ENCODE data around the gene GLP1R. TPM values are rescaled to one million over a fixed set of nuclear protein-coding genes. Genes with fewer than 3 reads are reported as not detected.

GLP1R gene
- total and polyA plus RNA-seq, 2 of the 4 experiments (the other 2 are of a cell fraction): not detected

- no peak overlapping the region for H4K91ac ChIP-seq (ENCODE audit: insufficient read depth, low read depth, low read length)
- no peak overlapping the region for H2AFZ ChIP-seq (replicated peaks; ENCODE audit: low read length, poor library complexity)
- H4K5ac ChIP-seq (ENCODE audit: low read depth, low read length): no peak overlapping the region
- intact Hi-C loops (cut with micrococcal nuclease): no loop called here
- BruUV-seq (replicated peaks): no TSS peak
- H3K9me3 ChIP-seq (ENCODE audit: control insufficient read depth, insufficient read depth, low read length): no peaks in the 10 kb centered on the region
- no peaks in the 10 kb centered on the region for H3K4me1 ChIP-seq (ENCODE audit: control insufficient read depth, insufficient read depth, low read length)
- H4K20me1 ChIP-seq (ENCODE audit: insufficient read depth, low read length): no peaks in the 10 kb centered on the region
- no peaks in the 10 kb centered on the region; the same call in 1 of the 2 replicates for H3K27me3 ChIP-seq (ENCODE audit: control insufficient read depth, insufficient read depth, low read length)
- no peaks in the 10 kb centered on the region for H3K79me1 ChIP-seq (ENCODE audit: low read depth in 1 of 2, low read length in 2 of 2)
- H3K18ac ChIP-seq (ENCODE audit: low read depth, low read length): no peak overlapping the region
- no peak overlapping the region for H2BK20ac ChIP-seq (ENCODE audit: low read depth, low read length)
- H3K4me2 ChIP-seq (ENCODE audit: low read depth, low read length): no peak overlapping the region
- in situ Hi-C loops (cut with MboI; ENCODE audit: low sequenced_read_pairs): no loop called here
- dilution Hi-C loops (cut with HindIII; ENCODE audit: low sequenced_read_pairs, unreplicated experiment): no loop called here
- no peak for DNase-seq
- no peak overlapping the region for H3K4ac ChIP-seq (ENCODE audit: low read depth, low read length)
- H2AK5ac ChIP-seq (ENCODE audit: low read depth, low read length): no peak overlapping the region
- no peaks in the 10 kb centered on the region for H3K9me1 ChIP-seq (ENCODE audit: insufficient read depth, low read length)
- H2BK15ac ChIP-seq (ENCODE audit: low read depth, low read length): no peak overlapping the region
- ChIA-PET POLR2A (ENCODE audit: unreplicated experiment) (no interaction called here), CTCF (no interaction called here)
- TF ChIP-seq POLR2A (IDR thresholded peaks at IDR 0.05; ENCODE audit: low read depth, low read length) (no peak), SMC3 (IDR thresholded peaks at IDR 0.05; ENCODE audit: low read depth, low read length) (no peak)
- H3K27ac ChIP-seq (ENCODE audit: insufficient read depth, low read length): no peak overlapping the region
- H2BK120ac ChIP-seq (ENCODE audit: low read depth, low read length): no peak overlapping the region
- 87% methylated on average over 4 of the region's 11 CpGs; no CpG with 5 or more reads in 1 of the 2 experiments for WGBS, 2 experiments (ENCODE audit: extremely low coverage in 2 of 2, insufficient read length in 1 of 2)
- H3K14ac ChIP-seq (replicated peaks; ENCODE audit: low read depth, low read length): no peak overlapping the region
- no peak overlapping the region for H4K8ac ChIP-seq (ENCODE audit: low read depth in 2 of 2, low read length in 2 of 2)
- ATAC-seq (ENCODE audit: low read depth): no peak
- no peak overlapping the region for H3K23ac ChIP-seq (ENCODE audit: low read depth, low read length)
- H3K36me3 ChIP-seq (ENCODE audit: control insufficient read depth, insufficient read depth, low read length): no peaks in the 10 kb centered on the region
- H3K4me3 ChIP-seq (ENCODE audit: insufficient read depth, low read depth, low read length): no peak overlapping the region
- H3K9ac ChIP-seq (ENCODE audit: low read depth, low read length): no peak overlapping the region
- no peak overlapping the region for H2BK5ac ChIP-seq (ENCODE audit: low read depth, low read length, poor library complexity, severe bottlenecking)
- no peak overlapping the region for H2AK9ac ChIP-seq (replicated peaks; ENCODE audit: low read depth, low read length, poor library complexity)
- H3K56ac ChIP-seq (ENCODE audit: extremely low read depth, insufficient read depth, low read length): no peak overlapping the region
These were observed 29.5 kb downstream of the GLP1R start for GRCh38 chr6:39077882-39078594.
